Tibial nerve (tissue), 4 donors: ENCODE measurements around the gene NDUFV1.

Experiments used
- EP300 ChIP-seq, 2 donors: sonication (generic); formaldehyde crosslinking; IDR thresholded peaks; one replicate each; pipeline ENCODE4 v1.6.1; 2017; ENCODE audit warnings: antibody characterized with exemption in 2 of 2, mild to moderate bottlenecking in 1 of 2
- POLR2A ChIP-seq, 2 donors: fragments of 450-650 bp; IDR thresholded peaks; one replicate each; pipeline ENCODE4 v1.6.1; 2017; ENCODE audit warnings: antibody characterized with exemption in 2 of 2, mild to moderate bottlenecking in 2 of 2, moderate library complexity in 2 of 2
- TF ChIP-seq, protein P1 (sequence below), 5 experiments: fragments of 200-600 bp in 3 of 5; fragments of 450-650 bp in 2 of 5; sonication (generic) in 3 of 5; IDR thresholded peaks; one replicate each; pipeline ENCODE4 v1.5.1; 2016 to 2019; ENCODE audit warnings: antibody characterized with exemption in 5 of 5, mild to moderate bottlenecking in 3 of 5, moderate library complexity in 2 of 5

DNA sequence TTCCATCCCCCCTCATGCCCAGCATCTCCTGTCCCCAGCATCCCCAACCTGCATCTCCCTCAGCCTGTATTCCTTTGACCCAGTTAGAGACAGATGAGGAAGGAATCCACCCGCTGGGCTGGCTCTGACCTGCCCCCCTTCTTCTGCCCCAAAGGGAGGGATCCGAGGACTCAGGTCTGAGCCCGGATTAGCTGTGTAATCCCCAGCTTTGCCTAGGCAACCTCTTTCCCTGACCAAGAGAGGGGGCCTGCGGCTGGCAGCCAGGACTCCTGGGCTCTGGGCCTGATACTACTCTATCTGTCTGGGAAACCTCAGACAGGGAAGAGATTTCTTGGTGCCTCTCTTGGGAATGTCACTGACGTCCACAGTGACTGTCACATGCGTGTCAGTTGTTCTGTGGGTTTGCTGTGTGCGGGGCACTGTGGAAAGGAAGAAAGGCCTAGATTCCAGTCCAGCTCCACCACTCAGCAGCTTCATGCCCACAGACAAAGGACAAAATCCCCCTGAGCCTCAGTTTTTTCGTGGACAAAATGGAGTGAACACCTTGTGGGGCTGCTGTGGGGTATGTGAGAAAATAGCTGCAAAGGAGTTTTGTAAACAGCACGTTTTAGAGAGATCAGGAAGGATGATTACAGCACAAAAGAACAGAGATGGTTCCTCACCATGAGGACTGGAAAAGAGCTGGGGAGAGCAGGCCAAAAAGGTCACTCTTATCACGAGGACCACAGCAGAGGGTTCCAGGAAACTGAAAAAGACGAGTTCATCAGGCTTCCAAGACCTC is 1.3 kb upstream of the NDUFV1 start:
- no peak for TF ChIP-seq POLR2A (IDR thresholded peaks at IDR 0.05)
- TF ChIP-seq, protein P1, sequence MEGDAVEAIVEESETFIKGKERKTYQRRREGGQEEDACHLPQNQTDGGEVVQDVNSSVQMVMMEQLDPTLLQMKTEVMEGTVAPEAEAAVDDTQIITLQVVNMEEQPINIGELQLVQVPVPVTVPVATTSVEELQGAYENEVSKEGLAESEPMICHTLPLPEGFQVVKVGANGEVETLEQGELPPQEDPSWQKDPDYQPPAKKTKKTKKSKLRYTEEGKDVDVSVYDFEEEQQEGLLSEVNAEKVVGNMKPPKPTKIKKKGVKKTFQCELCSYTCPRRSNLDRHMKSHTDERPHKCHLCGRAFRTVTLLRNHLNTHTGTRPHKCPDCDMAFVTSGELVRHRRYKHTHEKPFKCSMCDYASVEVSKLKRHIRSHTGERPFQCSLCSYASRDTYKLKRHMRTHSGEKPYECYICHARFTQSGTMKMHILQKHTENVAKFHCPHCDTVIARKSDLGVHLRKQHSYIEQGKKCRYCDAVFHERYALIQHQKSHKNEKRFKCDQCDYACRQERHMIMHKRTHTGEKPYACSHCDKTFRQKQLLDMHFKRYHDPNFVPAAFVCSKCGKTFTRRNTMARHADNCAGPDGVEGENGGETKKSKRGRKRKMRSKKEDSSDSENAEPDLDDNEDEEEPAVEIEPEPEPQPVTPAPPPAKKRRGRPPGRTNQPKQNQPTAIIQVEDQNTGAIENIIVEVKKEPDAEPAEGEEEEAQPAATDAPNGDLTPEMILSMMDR (IDR thresholded peaks at IDR 0.05): no peak
- no peak for TF ChIP-seq EP300 (IDR thresholded peaks at IDR 0.05)
